Cardiac fibroblast (primary cell): Measurements from ENCODE around the gene FCN3.

Experiments
- DNase-seq, 2 donors: peaks; one replicate each; pipeline versions ENCODE4 v3.0.0 to v3.0.0-alpha.2; 2010; ENCODE audit warnings: low read depth in 2 of 2
- H3K4me3 ChIP-seq, 2 donors: replicated peaks in 1 of 2; 1 replicate in 1 of 2; 2 replicates in 1 of 2; pipeline ENCODE4 v1.5.1; 2011; ENCODE audit warnings: low read depth in 2 of 2, low read length in 2 of 2, mild to moderate bottlenecking in 2 of 2, moderate library complexity in 1 of 2
- CTCF ChIP-seq: IDR thresholded peaks from one replicate; pipeline ENCODE4 v1.5.1; 2011; ENCODE audit warnings: low read depth, mild to moderate bottlenecking, low read length, inconsistent platforms

The FCN3 gene

GRCh38 chr1:27343639-27344025 is 31.0 kb downstream of the FCN3 start:
- no peak overlapping the region for H3K4me3 ChIP-seq
- DNase-seq = no peak
- no peak for TF ChIP-seq CTCF

- DNase-seq = no peak
- no peak for TF ChIP-seq CTCF
- no peak overlapping the region for H3K4me3 ChIP-seq
Observed at GRCh38 chr1:27342778-27343638, 31.6 kb downstream of the FCN3 start.

- DNase-seq = no peak
- TF ChIP-seq CTCF = no peak
- H3K4me3 ChIP-seq = no peak overlapping the region
Observed at GRCh38 chr1:27342391-27342777, 32.2 kb downstream of the FCN3 start.

- TF ChIP-seq CTCF = no peak
- no peak within 1 kb of the TSS for H3K4me3 ChIP-seq
- peak; percentile 61 to 71 for DNase-seq
Observed at GRCh38 chr1:27341525-27342252, 32.9 kb downstream of the FCN3 start, which contains the start of gene SYTL1. TSS of gene SYTL1 (plus strand) at chr1:27342022. CDS start at chr1:27345335, 3,313 bp downstream.

GRCh38 chr1:27339213-27339612 is 35.4 kb downstream of the FCN3 start:
- no peak for DNase-seq
- no peak for TF ChIP-seq CTCF
- no peak overlapping the region for H3K4me3 ChIP-seq

GRCh38 chr1:27338751-27339150 is 35.9 kb downstream of the FCN3 start:
- TF ChIP-seq CTCF = no peak
- DNase-seq = no peak
- no peak overlapping the region for H3K4me3 ChIP-seq
